ENCODE data around the gene MAPK1IP1L.

Gene MAPK1IP1L

GRCh38 chr14:55105991-55106390, 54.5 kb downstream of the MAPK1IP1L start:
- no peak overlapping the region for H3K4me3 ChIP-seq (replicated peaks; ENCODE audit: insufficient read depth, low read length)
- DNase-seq (ENCODE audit: low read depth in 1 of 2, low spot score in 1 of 2), result no peak
- TF ChIP-seq SPI1 (IDR thresholded peaks at IDR 0.05; ENCODE audit: borderline replicate concordance, low read depth), result no peak
- TF ChIP-seq POLR2AphosphoS5 (IDR thresholded peaks at IDR 0.05; ENCODE audit: low read depth), result no peak
- no peak for TF ChIP-seq REST (IDR thresholded peaks at IDR 0.05; ENCODE audit: insufficient replicate concordance, low read depth)
- no peak for TF ChIP-seq CTCF (IDR thresholded peaks at IDR 0.05; ENCODE audit: insufficient read depth, low read length)
- no peak for TF ChIP-seq GABPA (IDR thresholded peaks at IDR 0.05; ENCODE audit: low read depth)
- no peaks in the 10 kb centered on the region for H3K27me3 ChIP-seq (ENCODE audit: insufficient read depth, poor library complexity, severe bottlenecking)
- H3K27ac ChIP-seq (replicated peaks), result no peak overlapping the region

- no peak overlapping the region for H3K4me3 ChIP-seq (replicated peaks; ENCODE audit: insufficient read depth, low read length)
- H3K27ac ChIP-seq (replicated peaks), result peak overlapping the region; percentile 71
- TF ChIP-seq GABPA (IDR thresholded peaks at IDR 0.05; ENCODE audit: low read depth) (peak; percentile 39; the same call in 1 of the 2 replicates), CTCF (IDR thresholded peaks at IDR 0.05; ENCODE audit: insufficient read depth, low read length) (no peak), REST (IDR thresholded peaks at IDR 0.05; ENCODE audit: insufficient replicate concordance, low read depth) (no peak), POLR2AphosphoS5 (IDR thresholded peaks at IDR 0.05; ENCODE audit: low read depth) (peak; percentile 58; the same call in 1 of the 2 replicates), SPI1 (IDR thresholded peaks at IDR 0.05; ENCODE audit: borderline replicate concordance, low read depth) (peak; percentile 67)
- DNase-seq (ENCODE audit: low read depth in 1 of 2, low spot score in 1 of 2), result peak; percentile 75 to 77
- H3K27me3 ChIP-seq (ENCODE audit: insufficient read depth, poor library complexity, severe bottlenecking), result no peaks in the 10 kb centered on the region
Measured at GRCh38 chr14:55107766-55108554, 56.5 kb downstream of the MAPK1IP1L start.

GRCh38 chr14:55109836-55110235, 58.4 kb downstream of the MAPK1IP1L start:
- no peak for DNase-seq (ENCODE audit: low read depth in 1 of 2, low spot score in 1 of 2)
- TF ChIP-seq POLR2AphosphoS5 (IDR thresholded peaks at IDR 0.05; ENCODE audit: low read depth), result no peak
- TF ChIP-seq GABPA (IDR thresholded peaks at IDR 0.05; ENCODE audit: low read depth), result no peak
- TF ChIP-seq REST (IDR thresholded peaks at IDR 0.05; ENCODE audit: insufficient replicate concordance, low read depth), result no peak
- TF ChIP-seq CTCF (IDR thresholded peaks at IDR 0.05; ENCODE audit: insufficient read depth, low read length), result no peak
- no peak for TF ChIP-seq SPI1 (IDR thresholded peaks at IDR 0.05; ENCODE audit: borderline replicate concordance, low read depth)
- Histone ChIP-seq H3K27me3 (ENCODE audit: insufficient read depth, poor library complexity, severe bottlenecking) (no peaks in the 10 kb centered on the region), H3K27ac (replicated peaks) (no peak overlapping the region), H3K4me3 (replicated peaks; ENCODE audit: insufficient read depth, low read length) (no peak overlapping the region)
